KG1 (cell line): Measurements from ENCODE around the gene CLCN4.
A peak's percentile ranks its signal among the peaks of the same experiment; 100 is the strongest.

Experiments used
- DNase-seq: peaks from one replicate; lab custom pipeline; 2025; lab: John Stamatoyannopoulos, UW

The CLCN4 gene

GRCh38 chrX:10130354-10130753 is 26.4 kb upstream of the CLCN4 start:
- no peak for DNase-seq

- DNase-seq: no peak
Observed at GRCh38 chrX:10133980-10134676, 22.6 kb upstream of the CLCN4 start.

GRCh38 chrX:10134921-10135320 is 21.9 kb upstream of the CLCN4 start:
- DNase-seq: no peak

GRCh38 chrX:10135561-10136399 is 21.0 kb upstream of the CLCN4 start:
- no peak for DNase-seq

GRCh38 chrX:10138726-10139125 is 18.0 kb upstream of the CLCN4 start:
- DNase-seq: no peak

GRCh38 chrX:10140264-10140663 is 16.5 kb upstream of the CLCN4 start:
- DNase-seq: no peak

- DNase-seq: no peak
Observed at GRCh38 chrX:10142041-10142599, 14.7 kb upstream of the CLCN4 start.

GRCh38 chrX:10143071-10143983 is 13.4 kb upstream of the CLCN4 start:
- no peak for DNase-seq

- DNase-seq: no peak
Observed at GRCh38 chrX:10146346-10146745, 10.4 kb upstream of the CLCN4 start.

- no peak for DNase-seq
Observed at GRCh38 chrX:10152086-10152485, 4.7 kb upstream of the CLCN4 start.

- no peak for DNase-seq
Observed at GRCh38 chrX:10155137-10155536, 1.6 kb upstream of the CLCN4 start.

GRCh38 chrX:10157032-10157341 is 212 bp downstream of the CLCN4 start:
- no peak for DNase-seq

- DNase-seq: no peak
Observed at GRCh38 chrX:10157543-10157942, 768 bp downstream of the CLCN4 start.

GRCh38 chrX:10158279-10159144 is 1.7 kb downstream of the CLCN4 start:
- no peak for DNase-seq

- no peak for DNase-seq
Observed at GRCh38 chrX:10159145-10159468, 2.3 kb downstream of the CLCN4 start.

- DNase-seq: no peak
Observed at GRCh38 chrX:10160211-10160610, 3.4 kb downstream of the CLCN4 start.

- no peak for DNase-seq
Observed at GRCh38 chrX:10163031-10163430, 6.3 kb downstream of the CLCN4 start.

GRCh38 chrX:10164879-10165278 is 8.1 kb downstream of the CLCN4 start:
- no peak for DNase-seq

- DNase-seq: peak; percentile 5
Observed at GRCh38 chrX:10165580-10166247, 8.9 kb downstream of the CLCN4 start.

- no peak for DNase-seq
Observed at GRCh38 chrX:10166248-10166716, 9.5 kb downstream of the CLCN4 start.

GRCh38 chrX:10166731-10167151 is 10.0 kb downstream of the CLCN4 start:
- DNase-seq: no peak
